Smooth muscle cell of bladder (primary cell): Measurements from ENCODE around the gene DRD1. TPM values are rescaled to one million over a fixed set of nuclear protein-coding genes. Genes with fewer than 3 reads are reported as not detected.

Experiments used
- total RNA-seq: library from RNA; depleted of rRNA; stranded (reverse); fragments of >200 nt; gene quantifications from 2 replicates; pipeline ENCODE4 v1.2.3, GENCODE V29; 2014

DRD1 gene
- under 0.01 and 0.14 TPM in 2 replicates for total RNA-seq

GRCh38 chr5:175444060-175444904 lies at the start of gene DRD1:
DRD1 (minus strand) TSS chr5:175444182; CDS start chr5:175443099, 1,083 bp downstream.

GRCh38 chr5:175478384-175479124 lies 34.6 kb upstream of the DRD1 start, which contains the start of gene SFXN1:
SFXN1 (plus strand) TSS chr5:175478560; CDS start chr5:175492104, 13,544 bp downstream.

Other genes with a start within 250 kb of the DRD1 start
- 74.4 and 95.9 TPM in 2 replicates for gene SFXN1, start 34.4 kb upstream of the DRD1 start, total RNA-seq
- not detected in 2 replicates for gene HRH2, start 213.9 kb upstream of the DRD1 start, total RNA-seq